ENCODE measurements around the gene GTPBP1.

Gene GTPBP1

GRCh38 chr22:38705235-38706100 is at the start of gene GTPBP1:
TSS of gene GTPBP1 (plus strand) at chr22:38705944. CDS start at chr22:38705956, 12 bp downstream.
- TF ChIP-seq POLR2A (IDR thresholded peaks at IDR 0.05; ENCODE audit: low read depth, low read length), result peak; percentile 55
- DNase-seq (ENCODE audit: insufficient read length, low spot score) (peak; percentile 90), FAIRE-seq (peak; percentile 98)

DNA sequence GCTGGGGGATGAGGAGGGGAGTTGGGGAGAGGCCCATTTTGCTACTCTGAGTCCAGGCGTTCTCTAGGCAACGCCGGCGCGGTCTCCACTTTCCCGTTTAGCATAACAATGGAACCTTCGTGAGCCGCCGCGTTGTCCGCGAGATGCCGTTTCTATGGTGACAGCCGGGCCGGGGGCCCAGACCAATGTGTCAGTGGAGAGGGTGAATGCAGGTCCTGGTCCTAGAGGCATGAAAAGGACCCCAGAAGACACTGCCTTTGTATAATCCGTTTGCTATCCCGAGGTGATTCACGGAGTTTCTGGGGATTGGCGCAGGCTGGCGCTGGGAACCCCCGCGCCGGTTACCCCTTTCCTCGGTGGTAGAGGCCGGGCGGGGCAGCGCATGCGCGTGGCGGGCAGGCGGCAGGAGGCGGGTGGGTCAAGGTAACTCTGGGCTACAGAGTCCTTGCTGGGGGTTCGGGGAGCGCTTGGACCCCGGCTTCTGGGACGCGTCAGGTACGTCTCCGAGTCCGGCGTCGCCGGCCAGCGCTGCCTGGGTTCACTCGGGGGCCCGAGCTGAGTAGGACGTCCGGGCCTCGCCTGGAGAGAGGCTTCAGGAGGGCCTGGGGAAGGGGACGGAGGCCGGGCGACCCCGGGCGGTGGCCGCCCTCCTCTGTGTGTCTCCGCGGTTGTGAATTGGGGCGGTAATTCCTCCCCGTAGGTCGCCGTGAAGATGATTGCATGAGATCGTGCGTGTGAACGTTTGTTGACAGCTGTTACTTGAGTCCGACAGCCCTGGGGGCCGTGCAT is 49.3 kb upstream of the GTPBP1 start, which contains the start of the genes CBY1 and FAM227A:
CBY1 (plus strand) TSS at position 383 of the 789 bp plus-strand sequence. CDS start 11,417 bp downstream, outside the sequence.
FAM227A (minus strand) TSS at position 137 of the 789 bp plus-strand sequence. CDS start 6,224 bp downstream, outside the sequence.
- no peak for TF ChIP-seq POLR2A (IDR thresholded peaks at IDR 0.05; ENCODE audit: low read depth, low read length)
- FAIRE-seq, result peak; percentile 72
- peak; percentile 79 for DNase-seq (ENCODE audit: insufficient read length, low spot score)

DNA sequence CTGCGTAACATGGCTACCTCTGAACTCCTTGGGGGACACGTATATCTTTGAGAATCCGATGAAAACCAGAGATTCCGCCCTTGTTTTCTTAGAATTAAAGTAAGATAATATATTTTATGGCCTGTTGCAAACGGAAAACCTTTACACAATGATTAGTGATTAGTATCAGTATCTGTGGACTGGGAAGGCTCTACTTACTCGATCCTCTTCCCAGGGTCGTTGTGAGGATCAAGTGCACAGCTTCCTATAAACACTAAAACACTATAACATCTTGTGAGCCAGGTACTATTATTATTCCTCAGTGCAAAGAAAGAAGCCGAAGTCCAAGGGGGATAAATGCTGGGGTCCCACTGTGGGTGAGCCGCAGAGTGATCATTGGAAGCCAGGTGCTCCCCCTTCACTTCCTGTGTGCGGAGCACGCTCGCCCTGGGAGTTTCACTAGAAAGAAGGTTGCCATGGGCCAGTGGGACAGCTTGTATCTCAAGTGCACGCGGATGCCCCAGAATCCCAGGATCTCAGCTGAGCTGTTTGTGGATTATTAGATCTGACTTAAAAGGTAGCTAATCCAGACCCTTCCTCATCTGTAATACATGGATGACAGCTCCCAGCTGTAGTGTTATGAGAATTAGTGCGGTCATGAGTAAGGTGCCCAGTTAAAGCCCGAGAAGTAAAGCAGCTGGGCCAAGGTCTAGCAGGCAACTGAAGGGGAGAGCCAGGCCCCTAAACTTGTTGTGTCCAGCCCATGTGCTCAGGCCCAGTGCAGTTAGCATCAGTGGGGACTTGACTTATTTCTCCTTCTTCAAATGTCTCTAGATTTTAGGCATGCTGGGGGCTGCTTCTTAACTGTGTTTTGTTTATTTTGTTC is 48.5 kb upstream of the GTPBP1 start:
- no peak for FAIRE-seq
- DNase-seq (ENCODE audit: insufficient read length, low spot score), result no peak

GRCh38 chr22:38674888-38675287 is 30.9 kb upstream of the GTPBP1 start:
- FAIRE-seq (no peak), DNase-seq (ENCODE audit: insufficient read length, low spot score) (no peak)
- no peak for TF ChIP-seq POLR2A (IDR thresholded peaks at IDR 0.05; ENCODE audit: low read depth, low read length)

More for the DNA sequence above, 48.5 kb upstream of the GTPBP1 start:
- TF ChIP-seq POLR2A (IDR thresholded peaks at IDR 0.05; ENCODE audit: low read depth, low read length), result no peak

DNA sequence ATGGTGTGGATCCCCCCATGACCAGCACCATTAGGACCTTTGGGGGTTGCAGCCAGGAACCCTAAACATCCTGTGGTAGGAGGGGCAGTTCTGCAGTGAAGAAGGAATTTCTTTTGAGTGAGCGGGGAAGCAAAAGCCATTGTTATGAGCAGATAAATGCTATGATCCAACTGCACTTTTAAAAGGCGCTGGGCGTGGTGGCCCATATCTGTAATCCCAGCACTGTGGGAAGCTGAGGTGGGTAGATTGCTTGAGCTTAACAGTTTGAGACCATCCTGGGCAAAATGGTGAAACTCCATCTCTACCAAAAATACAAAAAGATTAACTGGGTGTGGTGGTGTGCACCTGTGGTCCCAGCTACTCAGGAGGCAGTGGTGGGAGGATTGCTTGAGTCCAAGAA is 29.9 kb upstream of the GTPBP1 start:
- FAIRE-seq (no peak), DNase-seq (ENCODE audit: insufficient read length, low spot score) (no peak)
- TF ChIP-seq POLR2A (IDR thresholded peaks at IDR 0.05; ENCODE audit: low read depth, low read length), result no peak

DNA sequence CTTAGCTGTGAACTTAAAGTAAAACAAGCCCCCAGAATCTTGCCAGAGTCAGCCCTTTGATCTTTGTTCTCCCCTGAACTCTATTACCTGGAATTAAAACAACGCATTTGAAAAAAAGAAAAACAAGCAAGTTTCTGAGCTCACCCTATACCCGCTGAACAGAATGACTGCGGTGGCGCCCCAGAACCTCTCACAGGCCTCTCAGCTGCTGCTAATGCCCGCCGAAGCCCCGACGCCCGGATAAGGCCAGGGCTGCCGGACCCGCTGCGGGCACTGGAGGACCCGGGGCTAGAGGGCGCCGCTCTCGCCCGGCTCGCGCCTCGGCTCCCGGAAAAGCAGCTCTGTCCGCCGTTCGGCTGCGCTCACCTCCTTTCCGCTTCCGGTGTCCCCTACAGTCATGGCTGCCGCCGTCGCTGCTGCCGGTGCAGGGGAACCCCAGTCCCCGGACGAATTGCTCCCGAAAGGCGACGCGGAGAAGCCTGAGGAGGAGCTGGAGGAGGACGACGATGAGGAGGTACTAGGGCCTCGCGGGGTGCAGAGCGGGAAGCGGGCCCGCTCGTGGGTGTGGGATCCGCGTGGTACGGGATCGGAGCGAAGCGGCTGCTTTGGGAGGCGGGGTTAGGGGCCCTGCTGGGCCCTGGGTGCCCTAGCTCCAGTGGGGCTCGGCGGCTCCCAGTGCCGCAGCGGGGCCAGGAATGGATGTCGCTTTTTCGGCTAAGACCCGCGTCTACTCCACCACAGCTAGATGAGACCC is 24.0 kb upstream of the GTPBP1 start, which contains the start of gene TOMM22:
TOMM22 (plus strand) TSS at position 376 of the 754 bp plus-strand sequence; CDS start at position 398, 22 bp downstream.
- FAIRE-seq (no peak), DNase-seq (ENCODE audit: insufficient read length, low spot score) (peak; percentile 84)
- 0 out of 2 replicates have a peak, but pooled peaks have one; percentile 45 for TF ChIP-seq POLR2A (IDR thresholded peaks at IDR 0.05; ENCODE audit: low read depth, low read length)

DNA sequence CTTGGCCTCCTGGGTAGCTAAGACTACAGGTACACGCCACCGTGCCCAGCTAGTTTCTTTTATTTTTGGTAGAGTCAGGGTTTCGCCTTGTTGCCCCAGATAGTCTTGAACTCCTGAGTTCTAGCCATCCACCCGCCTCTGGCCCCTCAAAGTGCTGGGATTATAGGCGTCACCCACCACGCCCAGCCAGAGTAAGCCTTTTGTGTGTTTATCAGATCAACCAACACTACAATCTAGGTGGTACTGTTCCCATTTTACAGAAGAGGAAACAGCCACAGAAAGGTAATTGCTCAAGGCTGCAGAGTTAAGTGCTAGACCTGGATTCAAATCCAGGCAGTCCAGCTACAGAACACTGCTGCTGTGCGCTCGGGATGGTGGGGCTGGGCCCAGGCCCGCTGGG is 20.8 kb upstream of the GTPBP1 start:
- DNase-seq (ENCODE audit: insufficient read length, low spot score), result no peak
- FAIRE-seq, result no peak
- no peak for TF ChIP-seq POLR2A (IDR thresholded peaks at IDR 0.05; ENCODE audit: low read depth, low read length)

GRCh38 chr22:38685761-38686160 is 20.0 kb upstream of the GTPBP1 start:
- TF ChIP-seq POLR2A (IDR thresholded peaks at IDR 0.05; ENCODE audit: low read depth, low read length), result no peak
- FAIRE-seq, result no peak
- no peak for DNase-seq (ENCODE audit: insufficient read length, low spot score)

DNA sequence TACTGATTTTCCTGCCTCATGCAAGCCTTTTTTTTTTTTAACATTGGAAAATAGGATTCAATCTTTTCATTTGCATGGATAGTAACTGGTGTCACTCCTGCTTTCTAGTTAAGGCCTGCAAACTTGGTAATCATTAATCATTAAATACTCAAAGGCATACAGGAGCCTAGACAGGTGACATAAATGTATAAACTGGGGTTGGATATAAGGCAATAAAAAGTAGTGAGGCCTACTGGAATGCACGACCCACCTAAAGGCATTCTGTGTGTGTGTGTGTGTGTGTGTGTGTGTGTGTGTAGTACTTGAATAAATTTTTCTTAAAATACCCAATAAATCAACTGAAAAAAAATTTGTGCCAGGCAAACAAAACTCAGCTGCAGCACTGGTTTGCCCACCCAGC is 16.1 kb upstream of the GTPBP1 start:
- FAIRE-seq (no peak), DNase-seq (ENCODE audit: insufficient read length, low spot score) (no peak)
- no peak for TF ChIP-seq POLR2A (IDR thresholded peaks at IDR 0.05; ENCODE audit: low read depth, low read length)

GRCh38 chr22:38694049-38694448 is 11.7 kb upstream of the GTPBP1 start:
- DNase-seq (ENCODE audit: insufficient read length, low spot score) (no peak), FAIRE-seq (no peak)
- no peak for TF ChIP-seq POLR2A (IDR thresholded peaks at IDR 0.05; ENCODE audit: low read depth, low read length)

- TF ChIP-seq POLR2A (IDR thresholded peaks at IDR 0.05; ENCODE audit: low read depth, low read length), result no peak
- no peak for FAIRE-seq
- no peak for DNase-seq (ENCODE audit: insufficient read length, low spot score)
Measured at GRCh38 chr22:38694940-38695339, 10.8 kb upstream of the GTPBP1 start.

DNA sequence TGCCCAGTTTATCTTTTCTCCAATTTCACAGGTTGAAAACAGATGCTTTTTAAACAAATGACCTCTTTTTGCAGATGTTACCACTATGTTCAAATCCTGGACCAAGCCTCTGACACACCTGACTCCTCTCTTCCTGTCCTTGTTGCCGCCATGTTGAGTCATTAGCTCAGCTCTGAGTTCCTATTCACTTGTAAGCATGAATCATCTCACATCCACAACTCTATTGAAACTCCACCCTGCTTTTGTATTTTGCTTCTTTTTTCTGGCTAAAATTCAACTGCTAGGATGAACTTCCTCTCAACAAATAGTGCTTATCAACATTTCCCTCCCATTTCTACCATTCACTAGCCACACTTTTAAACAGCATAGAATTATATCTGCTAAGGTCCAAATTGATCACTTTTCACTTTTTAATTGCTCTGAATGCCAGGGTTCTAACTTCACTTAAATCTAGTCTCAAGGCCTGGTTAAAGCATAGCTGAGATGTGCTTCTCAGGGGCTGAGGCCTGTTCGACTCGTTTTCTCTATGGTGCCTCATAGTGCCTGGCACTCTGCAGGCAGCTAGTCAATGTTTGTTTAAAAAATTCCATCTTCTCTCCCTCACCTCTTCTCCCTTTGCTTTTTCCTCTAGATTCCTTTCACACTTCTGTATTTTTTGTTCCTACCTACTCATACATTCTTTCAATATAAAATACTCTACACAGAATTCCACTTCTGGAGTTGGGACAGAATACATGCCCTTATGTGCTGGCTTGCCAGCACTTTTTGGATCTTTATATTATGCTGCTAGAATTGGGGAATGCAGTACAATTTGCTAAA is 8.9 kb upstream of the GTPBP1 start:
- DNase-seq (ENCODE audit: insufficient read length, low spot score), result peak; percentile 56
- TF ChIP-seq POLR2A (IDR thresholded peaks at IDR 0.05; ENCODE audit: low read depth, low read length), result no peak
- FAIRE-seq, result peak; percentile 95
